Esophagus squamous epithelium (tissue), 5 donors: ENCODE results near the gene TNFRSF18. TPM values are rescaled to one million over a fixed set of nuclear protein-coding genes. Genes with fewer than 3 reads are reported as not detected.

ENCODE experiments used
- DNase-seq: peaks from one replicate; lab custom pipeline; 2025; lab: John Stamatoyannopoulos, UW
- H3K27ac ChIP-seq, 4 donors: fragments of 200-600 bp; sonication (generic); one replicate each; pipeline ENCODE4 v1.5.1; 2016 to 2019; ENCODE audit warnings: mild to moderate bottlenecking in 1 of 4
- H3K27me3 ChIP-seq, 4 donors: fragments of 200-600 bp; sonication (generic); 1 replicate in 3 of 4; 2 replicates in 1 of 4; pipeline versions ENCODE4 v1.5.1 to v1.6.0; 2017 to 2021; ENCODE audit warnings: antibody characterized with exemption in 1 of 4
- H3K36me3 ChIP-seq, 3 donors: fragments of 200-600 bp; sonication (generic); one replicate each; pipeline ENCODE4 v1.5.1; 2016 to 2019
- H3K4me1 ChIP-seq, 3 donors: fragments of 200-600 bp; sonication (generic); one replicate each; pipeline ENCODE4 v1.5.1; 2017 to 2019
- H3K4me3 ChIP-seq, 4 donors: fragments of 200-600 bp; sonication (generic); 1 replicate in 3 of 4; 2 replicates in 1 of 4; pipeline ENCODE4 v1.5.1; 2016 to 2019; ENCODE audit warnings: mild to moderate bottlenecking in 2 of 4, moderate library complexity in 1 of 4
- H3K9me3 ChIP-seq, 3 donors: fragments of 200-600 bp; sonication (generic); one replicate each; pipeline ENCODE4 v1.5.1; 2016 to 2019
- CTCF ChIP-seq, 6 experiments: fragments of 450-650 bp in 4 of 6; fragments of 200-600 bp in 2 of 6; sonication (generic) in 2 of 6; IDR thresholded peaks; one replicate each; pipeline ENCODE4 v1.5.1; 2016 to 2019; ENCODE audit warnings: antibody characterized with exemption in 6 of 6, mild to moderate bottlenecking in 4 of 6, moderate library complexity in 4 of 6
- POLR2A ChIP-seq, 4 donors: fragments of 450-650 bp; IDR thresholded peaks; one replicate each; pipeline ENCODE4 v1.6.1; 2017; ENCODE audit warnings: antibody characterized with exemption in 4 of 4, mild to moderate bottlenecking in 4 of 4, moderate library complexity in 3 of 4
- WGBS, 2 donors: methylation state at CpG; one replicate each; pipeline ENCODE4 v1.1.5; 2018; 5-methylcytosine and 5-hydroxymethylcytosine counted together
- intact Hi-C: fragments of 100-400 bp; cut with DNase I; formaldehyde crosslinking; loops from one replicate; pipeline ENCODE4 v1.15.0; 2022
- total RNA-seq, 4 donors: library from RNA; depleted of rRNA; stranded (reverse); fragments of >200 nt; gene quantifications; one replicate each; pipeline ENCODE4 v1.1.0, GENCODE V29; 2016
- donor health status: DM: yes; HTN: yes; CAD: no.

TNFRSF18 gene
- total RNA-seq, 4 donors from 2014 or later = 2.0 to 21.0 (median 2.8) TPM

DNA sequence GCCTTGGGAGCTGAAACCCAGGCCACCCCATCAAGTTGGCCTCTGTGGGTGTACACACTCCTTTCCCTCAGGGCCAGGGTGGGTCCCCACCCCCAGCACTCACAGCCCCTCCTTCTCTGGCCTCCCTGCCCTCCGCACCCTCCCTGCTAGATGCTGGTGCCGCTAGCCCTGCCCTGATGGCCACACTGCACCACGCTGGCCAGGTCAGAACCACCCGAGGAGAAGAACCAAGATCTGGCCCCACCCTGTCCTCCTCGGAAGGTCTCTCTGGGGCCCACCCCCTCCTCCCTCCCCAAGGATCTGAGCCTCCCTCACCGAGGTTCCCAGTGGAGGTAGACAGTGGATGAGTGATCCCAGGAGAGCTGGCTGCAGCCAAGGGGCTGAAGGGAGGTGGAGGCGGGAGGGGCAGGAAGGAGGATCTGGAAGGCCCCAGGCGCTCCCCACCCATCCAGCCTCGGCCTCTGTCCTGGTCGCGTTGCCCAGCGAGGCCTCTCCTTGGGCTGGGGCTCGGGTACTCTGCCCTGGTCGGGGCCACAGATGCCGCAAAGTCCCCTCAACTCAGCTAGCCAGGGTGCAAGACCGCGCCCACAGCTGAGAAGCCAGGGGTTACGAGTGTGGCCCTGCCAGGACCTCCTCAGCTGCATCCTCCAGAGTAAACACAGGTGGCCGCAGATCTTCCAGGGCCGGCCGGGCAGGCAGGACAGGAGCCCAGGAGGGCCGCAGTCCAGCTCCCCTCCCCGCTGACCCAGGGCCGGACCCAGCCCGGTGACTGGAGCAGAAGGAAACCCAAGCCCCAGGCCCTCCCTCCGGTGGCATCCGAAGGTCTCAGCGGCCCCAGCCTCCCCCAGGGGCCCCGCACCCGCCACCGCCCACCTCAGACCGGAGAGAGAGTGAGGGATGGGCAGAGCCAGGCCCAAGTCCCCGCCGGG, 30.8 kb upstream of the TNFRSF18 start:
- WGBS, 2 donors = 35 to 50% methylated on average over 2 to 4 of the region's 34 CpGs
- no peak for TF ChIP-seq POLR2A (IDR thresholded peaks at IDR 0.05)
- Histone ChIP-seq H3K9me3 (no peaks in the 10 kb centered on the region), H3K36me3 (peaks cover 0 to 18% (median 0%) of the 10 kb centered on the region in 3 donors), H3K27ac (no peak overlapping the region), H3K4me1 (peaks cover 17 to 66% (median 37%) of the 10 kb centered on the region in 3 donors), H3K4me3 (no peak overlapping the region), H3K27me3 (peaks cover 0 to 51% (median 11%) of the 10 kb centered on the region in 4 donors)
- DNase-seq = no peak
- intact Hi-C loops = no loop called here

- DNase-seq = no peak
- intact Hi-C loops = no loop called here
- Histone ChIP-seq H3K4me3 (no peak overlapping the region), H3K27me3 (peaks cover 0 to 49% (median 11%) of the 10 kb centered on the region in 4 donors), H3K4me1 (peaks cover 17 to 66% (median 35%) of the 10 kb centered on the region in 3 donors), H3K9me3 (no peaks in the 10 kb centered on the region), H3K27ac (no peak overlapping the region), H3K36me3 (peaks cover 0 to 18% (median 0%) of the 10 kb centered on the region in 3 donors)
- WGBS, 2 donors = 70 to 82% methylated on average over 2 of the region's 22 CpGs
- TF ChIP-seq CTCF (IDR thresholded peaks at IDR 0.05) (no peak), POLR2A (IDR thresholded peaks at IDR 0.05) (no peak)
These were observed 29.9 kb upstream of the TNFRSF18 start for GRCh38 chr1:1236176-1236763.

DNA sequence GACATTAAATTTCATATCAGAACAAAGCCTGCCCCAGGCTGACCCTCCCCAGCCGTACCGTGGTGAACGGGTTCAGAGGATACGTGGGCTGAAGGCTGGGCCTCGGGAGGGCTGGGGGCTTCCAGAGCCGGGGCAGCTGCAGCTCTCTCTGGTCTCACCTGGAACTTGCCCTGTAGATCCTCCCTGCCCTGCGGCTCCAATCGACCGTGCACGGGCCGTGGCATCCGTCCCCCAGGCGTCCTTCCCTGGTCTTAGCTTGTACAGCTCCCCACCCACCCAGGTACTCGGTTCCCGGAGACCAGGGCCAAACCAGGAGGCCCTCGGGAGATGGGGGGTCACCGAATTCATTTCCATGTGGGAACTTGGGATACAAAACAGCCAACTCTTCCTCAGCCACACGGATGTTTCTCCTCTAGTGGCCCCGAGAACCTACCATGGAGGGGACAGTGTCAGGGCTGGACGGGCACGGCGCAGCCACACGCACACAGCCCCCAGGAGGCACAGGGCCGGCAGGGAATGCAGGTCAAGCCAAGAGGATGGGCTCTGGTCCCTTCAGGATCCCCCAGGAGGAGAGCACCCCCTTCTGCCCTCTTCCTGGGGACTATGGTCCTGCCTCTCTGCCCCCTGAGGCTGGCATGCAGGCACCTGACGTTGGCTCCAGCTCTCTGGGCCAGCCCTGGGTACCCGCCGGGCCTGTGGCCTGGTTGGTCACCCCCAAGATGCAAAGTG, 28.8 kb upstream of the TNFRSF18 start:
- TF ChIP-seq CTCF (IDR thresholded peaks at IDR 0.05) = no peak
- no peak for TF ChIP-seq POLR2A (IDR thresholded peaks at IDR 0.05)
- no peak for DNase-seq
- 81 to 84% methylated on average over 5 to 12 of the region's 27 CpGs for WGBS, 2 donors
- intact Hi-C loops = no loop called here
- no peaks in the 10 kb centered on the region for H3K9me3 ChIP-seq
- H3K4me3 ChIP-seq = no peak overlapping the region
- H3K4me1 ChIP-seq = peaks cover 25 to 66% (median 40%) of the 10 kb centered on the region in 3 donors
- peaks cover 0 to 38% (median 11%) of the 10 kb centered on the region in 4 donors for H3K27me3 ChIP-seq
- H3K27ac ChIP-seq = no peak overlapping the region
- peaks cover 0 to 18% (median 0%) of the 10 kb centered on the region in 3 donors for H3K36me3 ChIP-seq

DNA sequence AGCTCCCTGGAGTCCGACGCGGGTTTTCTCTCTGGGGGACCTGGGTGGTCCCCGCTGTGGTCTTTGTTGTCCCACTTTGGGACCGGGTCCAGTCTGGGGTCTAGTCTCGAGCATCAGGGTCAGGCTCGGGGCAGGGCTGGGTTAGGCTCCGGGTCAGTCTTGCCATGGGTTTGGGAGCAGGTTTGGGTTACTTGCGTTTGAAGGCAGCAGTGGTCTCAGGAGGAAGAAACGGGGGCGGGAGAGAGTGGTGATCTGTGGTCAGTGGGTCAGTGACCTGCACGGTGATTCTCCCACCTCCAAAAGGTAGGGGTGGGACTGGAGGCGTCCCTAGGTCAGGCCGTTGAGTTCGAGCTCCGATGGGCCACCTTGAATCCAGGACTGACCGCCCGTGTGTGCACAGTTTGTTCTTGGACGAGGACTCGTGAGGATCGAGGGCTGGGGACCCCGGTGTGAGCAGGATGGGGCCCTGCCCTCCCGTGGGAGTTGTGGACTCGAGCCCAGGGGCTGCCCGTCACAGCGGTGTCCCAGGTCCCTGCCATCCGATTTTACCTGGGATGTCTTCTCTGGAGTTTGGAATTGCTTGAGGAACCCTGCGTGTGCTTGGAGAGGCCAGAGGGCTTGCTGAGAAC, 27.9 kb upstream of the TNFRSF18 start:
- no peak for DNase-seq
- TF ChIP-seq CTCF (IDR thresholded peaks at IDR 0.05) (no peak), POLR2A (IDR thresholded peaks at IDR 0.05) (no peak)
- WGBS, 2 donors = 89% methylated on average over 6 to 10 of the region's 28 CpGs
- Histone ChIP-seq H3K27me3 (peaks cover 0 to 30% (median 9%) of the 10 kb centered on the region in 4 donors), H3K4me1 (peaks cover 25 to 66% (median 41%) of the 10 kb centered on the region in 3 donors), H3K9me3 (no peaks in the 10 kb centered on the region), H3K27ac (no peak overlapping the region), H3K4me3 (no peak overlapping the region), H3K36me3 (peaks cover 0 to 20% (median 0%) of the 10 kb centered on the region in 3 donors)
- intact Hi-C loops = no loop called here

DNA sequence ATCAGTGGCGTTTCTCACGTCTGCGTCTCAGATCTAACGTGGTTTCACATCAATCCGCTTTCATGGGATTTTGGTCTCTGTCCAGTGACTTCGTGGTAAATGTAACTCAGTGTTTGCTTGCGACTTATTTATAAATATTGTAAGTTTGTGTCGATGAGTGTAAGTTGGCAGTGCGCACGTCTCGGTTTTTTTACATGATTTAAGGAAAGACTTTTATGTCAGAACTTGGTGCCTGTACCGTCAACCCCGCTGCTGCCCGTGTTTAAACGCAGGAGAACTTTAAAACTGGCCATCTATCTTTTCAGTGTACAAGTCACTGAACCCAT, 27.1 kb upstream of the TNFRSF18 start:
- H3K9me3 ChIP-seq = no peaks in the 10 kb centered on the region
- peaks cover 3 to 28% (median 3%) of the 10 kb centered on the region in 3 donors for H3K36me3 ChIP-seq
- H3K4me1 ChIP-seq = peaks cover 25 to 66% (median 40%) of the 10 kb centered on the region in 3 donors
- H3K27me3 ChIP-seq = peaks cover 0 to 22% (median 5%) of the 10 kb centered on the region in 4 donors
- TF ChIP-seq POLR2A (IDR thresholded peaks at IDR 0.05) = no peak
- no peak for TF ChIP-seq CTCF (IDR thresholded peaks at IDR 0.05)
- intact Hi-C loops = no loop called here
- 91 to 93% methylated on average over 15 of the region's 15 CpGs for WGBS, 2 donors
- no peak overlapping the region for H3K27ac ChIP-seq
- DNase-seq = no peak
- peak overlapping the region in 1 of 4 donors; percentile 100 for H3K4me3 ChIP-seq
